Activated CD4-positive, alpha-beta T cell treated with anti-CD3 and anti-CD28 coated beads, Interleukin-2, amount 50 U/mL, for 48 hours (primary cell): Measurements from ENCODE around the gene LSM14A.
"Not testable (repeated sequence)": the region's sequence is repeated elsewhere in the genome, so short reads cannot be mapped to it uniquely, and the experiment has no call there.

Source experiments
- DNase-seq, 2 experiments: peaks; one replicate each; pipeline ENCODE4 v3.0.0-alpha.2; 2020

Gene LSM14A

DNA sequence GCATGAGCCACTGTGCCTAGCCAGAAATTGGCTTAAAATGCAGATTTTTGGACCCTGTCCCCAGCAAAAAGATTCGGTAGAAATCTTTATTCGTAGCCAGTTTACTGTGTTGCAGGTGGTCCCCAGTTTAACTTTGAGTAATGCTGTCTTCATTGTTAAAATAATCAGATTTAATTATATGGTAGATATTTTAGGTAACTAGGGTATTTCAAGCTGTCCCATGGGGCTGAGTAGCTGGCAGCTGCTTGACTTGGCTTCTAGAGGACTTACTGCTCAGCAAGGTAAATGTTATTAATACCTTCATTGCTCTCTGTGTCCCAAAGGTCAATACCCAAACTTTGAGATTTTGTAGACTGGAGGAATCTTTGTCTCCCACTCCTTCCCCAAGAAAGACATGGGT lies 21.1 kb downstream of the LSM14A start:
- DNase-seq, result no peak

DNA sequence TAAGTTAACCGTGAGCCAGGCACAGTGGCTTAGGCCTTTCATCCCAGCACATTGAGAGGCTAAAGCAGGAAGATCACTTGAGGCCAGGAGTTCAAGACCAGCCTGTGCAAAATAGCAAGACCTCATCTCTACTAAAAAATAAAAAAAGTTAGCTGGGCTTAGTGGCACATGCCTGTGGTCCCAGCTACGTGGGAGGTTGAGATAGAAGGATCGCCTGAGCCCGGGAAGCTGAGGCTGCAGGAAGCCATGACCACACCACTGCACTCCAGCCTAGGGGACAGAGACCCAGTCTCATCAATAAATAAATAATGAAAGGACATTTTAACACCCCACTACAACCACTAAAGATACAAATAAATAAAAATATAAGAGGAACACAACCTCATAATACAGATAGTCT lies 21.6 kb downstream of the LSM14A start:
- no peak for DNase-seq

DNA sequence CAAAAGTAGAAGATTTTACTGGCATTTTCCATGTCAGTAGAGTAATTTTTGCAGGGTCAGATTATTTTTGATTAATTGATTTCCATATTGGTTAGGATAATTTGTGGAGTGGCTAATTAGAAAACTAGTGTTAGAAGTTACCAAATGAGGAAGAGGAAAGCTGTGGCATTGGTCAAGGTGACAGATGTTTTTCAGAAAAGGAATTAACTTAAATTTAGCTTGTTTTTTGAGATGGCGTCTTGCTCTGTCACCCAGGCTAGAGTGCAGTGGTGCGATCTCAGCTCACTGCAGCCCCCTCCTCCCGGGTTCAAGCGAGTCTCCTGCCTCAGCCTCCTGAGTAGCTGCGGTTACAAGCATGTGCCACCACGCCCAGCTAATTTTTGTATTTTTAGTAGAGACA lies 28.8 kb downstream of the LSM14A start:
- no peak for DNase-seq

DNA sequence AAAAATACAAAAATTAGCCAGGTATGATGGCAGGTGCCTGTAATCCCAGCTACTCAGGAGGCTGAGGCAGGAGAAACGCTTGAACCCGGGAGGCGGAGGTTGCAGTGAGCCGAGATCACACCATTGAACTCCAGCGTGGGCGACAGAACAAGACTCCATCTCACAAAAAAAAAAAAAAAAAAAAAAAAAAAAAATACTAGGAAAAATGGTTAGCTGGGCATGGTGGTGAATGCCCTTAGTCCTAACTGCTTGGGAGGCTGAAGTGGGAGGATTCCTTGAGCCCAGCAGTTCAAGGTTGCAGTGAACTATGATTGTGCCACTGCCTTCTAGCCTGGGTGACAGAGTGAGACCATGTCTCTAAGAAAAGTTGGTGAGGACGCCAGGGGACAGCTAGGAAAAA lies 33.0 kb downstream of the LSM14A start:
- DNase-seq, result not testable (repeated sequence)

DNA sequence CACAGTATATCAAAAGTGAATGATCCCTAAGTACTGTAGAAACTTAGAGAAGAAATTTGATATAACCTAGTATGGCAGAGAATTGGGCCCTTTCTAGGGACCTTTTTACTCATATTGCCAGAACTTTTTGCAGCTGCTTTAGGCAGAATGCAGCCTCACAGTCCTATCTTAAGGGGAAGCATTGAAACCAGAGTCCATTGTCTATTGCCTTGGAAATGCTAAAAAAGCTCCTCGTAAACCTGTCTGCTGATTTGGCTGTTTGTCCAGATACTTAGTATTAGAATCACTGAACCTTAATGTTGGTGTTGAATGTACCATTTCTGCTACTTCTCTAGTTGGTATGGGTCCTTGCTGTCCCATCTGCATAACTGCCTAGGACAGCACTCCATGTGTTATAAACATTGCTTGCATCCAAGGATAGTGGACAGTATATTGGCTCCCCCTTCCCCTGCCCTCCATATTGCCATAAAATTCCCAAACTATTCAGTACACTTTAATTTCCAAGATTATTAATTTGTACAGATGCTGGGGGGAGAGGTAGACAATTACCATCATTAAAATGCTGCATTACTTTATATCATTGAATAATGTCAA lies 36.1 kb downstream of the LSM14A start:
- no peak for DNase-seq

DNA sequence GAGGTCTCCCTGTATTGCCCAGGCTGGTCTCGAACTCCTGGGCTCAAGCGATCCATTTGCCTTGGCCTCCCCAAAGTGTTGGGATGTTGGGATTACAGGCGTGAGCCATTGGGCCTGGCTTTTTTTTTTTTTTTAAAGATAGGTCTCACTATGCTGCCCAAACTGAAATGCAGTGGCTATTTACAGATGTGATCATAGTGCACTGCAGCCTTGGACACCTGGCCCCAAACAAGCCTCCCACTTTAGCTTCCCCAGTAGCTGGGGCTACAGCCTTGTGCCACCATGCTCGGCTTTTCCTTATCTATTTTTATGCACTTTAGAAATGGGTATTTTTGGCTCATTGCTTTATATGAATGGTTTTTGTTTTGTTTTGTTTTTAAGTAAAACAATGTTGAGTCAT lies 37.4 kb downstream of the LSM14A start:
- no peak for DNase-seq

DNA sequence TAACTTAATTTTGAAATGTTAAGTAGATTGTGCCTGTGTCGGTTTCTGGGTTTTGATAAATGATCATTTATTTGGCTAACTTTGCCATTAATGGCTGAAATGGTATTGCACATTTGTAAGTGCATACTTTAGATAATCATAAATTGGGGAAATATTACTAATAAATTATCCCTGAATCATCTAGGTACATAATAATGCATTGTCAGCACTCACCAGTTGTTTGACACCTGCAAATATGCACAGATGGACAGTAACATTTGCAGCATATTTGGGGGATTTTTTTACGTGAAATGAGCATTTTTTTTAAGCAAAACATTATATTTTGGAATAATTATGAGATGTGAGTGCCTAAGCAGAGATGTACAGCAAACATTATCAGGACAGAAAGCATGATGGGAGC lies 41.0 kb downstream of the LSM14A start:
- DNase-seq, result no peak

DNA sequence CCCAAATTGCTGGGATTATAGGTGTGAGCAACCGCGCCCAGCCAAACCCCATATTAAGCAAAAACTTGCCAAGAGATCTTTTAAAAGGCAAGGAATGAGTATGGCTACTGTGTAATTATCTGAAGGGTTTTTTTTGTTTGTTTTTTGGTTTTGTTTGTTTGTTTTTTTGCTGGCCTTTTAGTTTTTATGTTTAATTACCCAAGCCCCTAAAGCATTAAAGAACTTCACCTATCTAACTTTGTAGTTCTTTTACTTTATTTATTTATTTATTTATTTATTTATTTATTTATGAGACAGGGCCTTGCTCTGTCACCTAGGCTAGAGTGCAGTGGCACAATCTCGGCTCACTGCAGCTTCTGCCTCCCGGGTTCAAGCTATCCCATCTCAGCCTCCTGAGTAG lies 41.7 kb downstream of the LSM14A start:
- no peak for DNase-seq

DNA sequence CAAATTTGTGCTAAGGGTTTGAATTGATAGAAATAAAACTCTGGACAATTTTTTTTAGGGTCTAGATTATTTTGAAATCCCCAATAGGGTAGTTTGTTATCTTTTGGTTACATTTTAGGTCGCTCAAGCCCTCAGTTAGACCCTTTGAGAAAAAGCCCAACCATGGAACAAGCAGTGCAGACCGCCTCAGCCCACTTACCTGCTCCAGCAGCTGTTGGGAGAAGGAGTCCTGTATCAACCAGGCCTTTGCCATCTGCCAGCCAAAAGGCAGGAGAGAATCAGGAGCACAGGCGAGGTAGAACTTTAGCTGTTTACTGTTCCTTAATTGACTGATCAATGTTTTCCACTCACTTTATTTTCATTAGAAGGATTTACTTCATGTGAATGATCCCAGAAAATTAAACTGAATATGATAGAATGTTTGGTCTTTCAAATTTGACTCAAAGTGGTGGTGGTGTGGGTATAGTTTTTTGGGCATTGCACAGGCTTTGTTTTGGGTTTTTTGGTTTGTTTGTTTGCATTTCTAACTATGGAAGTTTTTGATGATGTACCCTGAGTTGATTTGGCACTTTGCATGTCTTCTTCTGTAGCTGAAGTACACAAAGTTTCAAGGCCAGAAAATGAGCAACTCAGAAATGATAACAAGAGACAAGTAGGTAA lies 42.8 kb downstream of the LSM14A start:
- DNase-seq, result no peak

DNA sequence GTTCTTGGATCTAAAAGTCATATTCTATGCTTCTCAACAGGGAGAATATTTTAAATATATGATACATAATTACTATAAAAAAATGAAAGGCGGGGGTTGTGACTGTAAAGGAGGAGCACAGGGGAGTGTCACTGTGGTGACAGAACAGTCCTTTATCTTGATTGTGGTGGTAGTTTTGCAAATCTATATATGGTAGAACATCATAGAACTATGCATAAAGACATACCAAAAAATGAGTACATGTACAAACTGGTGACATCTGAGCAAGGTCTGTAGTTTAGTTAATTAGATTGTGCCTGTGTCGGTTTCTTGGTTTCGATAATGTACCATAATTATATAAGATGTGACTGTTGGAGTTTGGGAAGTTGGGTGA lies 43.3 kb downstream of the LSM14A start:
- DNase-seq, result no peak

DNA sequence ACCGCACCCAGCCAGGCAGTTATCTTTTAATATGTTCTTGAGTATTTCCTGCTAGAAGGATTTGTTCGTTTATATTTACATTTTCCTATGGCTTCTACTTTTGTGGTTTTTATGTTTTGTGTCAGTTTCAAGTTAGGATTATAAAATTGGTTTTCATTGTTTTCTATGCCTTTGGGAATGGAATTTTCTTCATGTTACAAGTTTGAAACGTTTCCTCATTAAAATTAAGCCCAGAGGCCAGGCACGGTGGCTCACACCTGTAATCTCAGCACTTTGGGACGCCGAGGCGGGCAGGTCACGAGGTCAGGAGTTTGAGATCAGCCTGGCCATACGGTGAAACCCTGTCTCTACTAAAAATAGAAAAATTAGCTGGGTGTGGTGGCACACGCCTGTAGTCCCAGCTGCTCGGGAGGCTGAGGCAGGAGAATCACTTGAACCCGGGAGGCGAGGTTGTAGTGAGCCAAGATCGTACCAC lies 44.5 kb downstream of the LSM14A start:
- not testable (repeated sequence) for DNase-seq

DNA sequence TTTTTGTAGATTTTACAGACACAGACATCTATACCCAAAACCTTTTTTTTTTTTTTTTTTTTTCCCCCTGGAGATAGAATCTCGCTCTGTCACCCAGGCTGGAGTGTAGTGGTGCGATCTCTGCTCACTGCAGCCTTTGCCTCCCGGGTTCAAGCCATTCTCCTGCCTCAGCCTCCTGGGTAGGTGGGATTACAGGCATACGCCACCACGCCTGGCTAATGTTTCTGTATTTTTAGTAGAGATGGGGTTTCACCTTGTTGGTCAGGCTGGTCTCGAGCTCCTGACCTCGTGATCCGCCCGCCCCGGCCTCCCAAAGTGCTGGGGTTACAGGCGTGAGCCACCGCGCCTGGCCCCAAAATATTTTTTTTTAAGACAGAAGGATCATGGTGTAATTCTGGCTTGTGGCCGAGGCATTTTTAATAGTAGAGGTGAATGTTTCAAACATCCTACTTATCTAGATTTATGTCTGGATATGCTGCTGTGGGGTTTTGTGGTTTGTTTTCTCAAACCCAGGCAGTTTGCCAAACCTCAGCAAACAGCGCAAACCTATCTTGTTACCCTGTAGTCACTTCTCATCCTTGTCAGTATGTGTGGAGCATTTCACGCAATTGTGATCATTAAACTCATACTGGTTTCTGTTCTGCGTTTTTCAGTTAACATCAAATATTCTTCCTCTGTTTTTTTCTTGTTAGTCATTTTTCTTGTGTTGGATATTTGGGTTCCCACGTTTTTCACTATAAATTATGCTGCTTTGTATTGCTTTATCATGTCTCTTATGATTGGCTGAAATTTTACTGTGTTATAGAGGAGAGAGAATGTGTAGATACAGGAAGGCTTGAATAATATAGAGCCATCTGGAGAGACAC lies 45.9 kb downstream of the LSM14A start:
- peak; percentile 59 to 72 for DNase-seq

DNA sequence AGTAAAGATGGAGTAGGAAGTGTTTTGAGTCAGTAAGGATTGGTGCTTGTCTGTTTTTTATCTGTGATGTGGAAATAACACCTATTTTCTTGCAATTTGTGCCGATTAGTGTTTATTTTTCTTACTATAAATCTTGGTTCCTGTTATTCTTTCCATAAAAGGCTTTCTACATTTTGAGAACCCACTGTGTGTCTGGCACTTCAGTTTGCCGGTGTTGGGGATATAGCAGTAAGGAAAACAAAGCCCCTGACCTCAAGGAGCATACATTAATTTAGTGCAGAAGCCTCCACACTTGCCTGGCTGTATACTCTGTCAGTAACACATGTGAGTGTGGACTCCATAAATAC lies 46.5 kb downstream of the LSM14A start:
- DNase-seq, result no peak

DNA sequence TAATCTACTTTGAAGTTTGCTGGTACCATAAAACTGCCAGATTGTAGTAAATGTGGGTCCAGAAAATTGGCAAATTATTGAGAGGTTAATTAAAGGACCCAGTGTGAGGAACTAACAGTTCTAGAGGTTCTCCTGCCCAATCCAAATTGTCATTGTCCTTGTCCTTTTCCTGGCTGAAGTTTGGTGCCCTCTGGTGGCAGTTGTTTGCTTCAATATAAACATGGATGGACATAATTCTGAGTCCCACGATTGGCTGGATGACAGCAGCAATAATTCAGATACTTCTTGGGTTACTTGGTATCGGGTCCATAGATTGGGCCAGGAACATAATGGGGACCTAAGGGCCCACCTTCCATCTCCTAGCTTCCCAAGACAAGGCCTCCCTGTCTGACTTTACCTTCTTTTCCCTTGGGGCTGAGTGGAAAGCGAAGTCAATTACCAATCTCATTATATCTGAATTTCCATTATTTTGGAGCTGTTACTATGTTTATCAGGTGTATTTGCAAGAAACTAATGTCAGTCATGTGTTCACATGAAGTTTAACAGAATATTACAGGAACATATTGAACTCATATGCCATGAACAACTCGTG lies 48.3 kb downstream of the LSM14A start:
- DNase-seq, result peak; percentile 71 to 78

DNA sequence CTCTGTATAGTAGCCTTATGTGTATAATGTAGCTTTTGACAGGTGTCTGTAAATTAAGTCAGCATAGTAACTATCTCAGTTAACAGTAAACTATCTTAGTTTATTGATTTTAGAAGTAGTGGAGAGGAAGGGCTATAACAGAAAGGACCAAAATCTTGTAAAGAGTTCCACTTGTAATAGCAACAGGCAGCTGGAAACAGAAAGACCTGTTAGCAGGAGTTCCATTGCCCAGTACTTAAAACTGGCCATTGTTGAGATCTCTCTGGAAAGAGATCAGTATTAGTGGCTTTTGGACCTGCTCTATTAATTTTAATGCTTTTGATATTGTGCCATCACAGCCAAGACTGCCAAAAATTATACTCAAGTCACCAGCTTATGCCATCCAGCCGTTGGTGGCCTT lies 50.1 kb downstream of the LSM14A start:
- no peak for DNase-seq

DNA sequence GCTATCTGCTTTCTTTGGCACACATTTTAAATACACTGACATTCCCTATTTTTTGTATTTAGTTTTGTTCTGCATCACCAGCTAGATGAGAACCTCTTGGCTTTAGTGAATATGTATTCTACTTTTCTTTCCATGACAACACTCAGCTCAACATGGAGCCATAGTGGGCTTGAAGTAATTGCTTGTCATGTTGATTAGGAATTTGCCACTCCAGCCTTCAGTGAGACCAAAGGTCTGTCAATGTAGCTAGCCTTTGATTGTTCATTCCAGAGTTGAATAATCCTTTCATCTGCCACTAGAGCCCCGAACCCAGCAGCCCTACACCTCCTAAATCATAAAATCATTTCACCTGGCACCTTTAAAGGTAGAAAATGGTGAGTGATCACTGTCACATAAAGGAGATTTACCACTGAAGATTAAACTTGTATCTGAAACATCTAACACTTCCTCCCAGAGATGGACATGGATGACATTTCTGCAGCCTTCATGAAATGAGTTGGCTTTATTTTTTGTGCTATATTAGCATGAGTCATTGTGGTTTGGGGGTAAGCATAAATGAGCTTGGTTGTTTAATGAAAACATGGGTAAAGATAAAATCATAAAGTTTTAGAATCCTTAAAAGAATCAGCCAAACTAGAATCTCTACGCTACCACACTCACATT lies 52.8 kb downstream of the LSM14A start:
- DNase-seq, result no peak

DNA sequence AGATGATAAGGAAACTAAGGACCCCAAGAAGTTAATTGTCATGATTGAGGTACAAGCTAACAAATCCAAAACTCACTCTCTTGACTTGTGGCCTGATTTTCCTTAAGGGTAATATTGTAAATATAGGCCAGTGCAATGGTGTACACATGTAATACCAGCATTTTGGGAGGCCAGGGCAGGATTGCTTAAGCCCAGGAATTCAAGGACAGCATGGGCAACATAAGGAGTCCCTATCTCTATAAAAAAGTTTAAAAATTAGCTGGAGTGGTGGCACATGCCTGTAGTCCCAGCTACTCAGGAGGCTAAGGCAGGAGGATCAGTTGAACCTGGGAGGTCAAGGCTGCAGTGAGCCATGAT lies 53.3 kb downstream of the LSM14A start:
- DNase-seq, result no peak

DNA sequence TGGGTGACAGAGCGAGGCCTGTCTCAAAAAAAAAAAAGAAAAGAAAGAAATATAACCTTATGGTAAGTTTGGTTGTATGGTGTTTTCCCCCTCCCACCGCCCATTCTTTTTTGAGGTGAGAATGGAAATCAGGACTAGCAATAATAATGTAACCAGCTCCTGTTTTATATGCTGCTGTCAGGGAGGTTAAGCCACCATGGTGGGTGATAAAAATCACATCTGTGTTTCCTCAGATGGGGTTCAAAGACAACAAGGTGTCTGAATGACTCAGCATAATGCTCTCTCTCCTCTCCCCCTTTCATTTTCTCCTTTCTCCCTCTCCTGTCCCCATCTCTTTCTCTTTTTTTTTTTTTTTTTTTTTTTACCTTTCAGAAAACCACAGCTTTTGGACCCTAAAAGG lies 53.7 kb downstream of the LSM14A start:
- DNase-seq, result peak; percentile 19 to 41

DNA sequence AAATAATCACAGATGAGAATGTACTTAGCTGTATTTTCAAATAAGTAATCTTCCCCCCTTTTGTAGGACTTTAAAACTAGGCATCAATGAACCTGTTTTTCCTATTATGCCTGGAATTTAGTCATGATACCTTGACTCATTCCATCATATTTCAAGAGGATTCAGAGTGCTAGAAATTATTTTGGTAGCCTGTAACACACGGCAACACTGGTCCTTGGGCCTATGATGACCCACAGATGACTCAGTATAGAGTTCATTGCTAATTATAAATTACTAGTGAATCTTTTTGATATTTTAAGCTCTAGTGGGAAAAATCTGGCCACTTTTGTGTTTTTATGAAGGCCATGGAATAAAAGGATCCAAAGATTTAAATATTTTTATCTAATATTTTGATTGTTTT lies 56.0 kb downstream of the LSM14A start:
- no peak for DNase-seq

DNA sequence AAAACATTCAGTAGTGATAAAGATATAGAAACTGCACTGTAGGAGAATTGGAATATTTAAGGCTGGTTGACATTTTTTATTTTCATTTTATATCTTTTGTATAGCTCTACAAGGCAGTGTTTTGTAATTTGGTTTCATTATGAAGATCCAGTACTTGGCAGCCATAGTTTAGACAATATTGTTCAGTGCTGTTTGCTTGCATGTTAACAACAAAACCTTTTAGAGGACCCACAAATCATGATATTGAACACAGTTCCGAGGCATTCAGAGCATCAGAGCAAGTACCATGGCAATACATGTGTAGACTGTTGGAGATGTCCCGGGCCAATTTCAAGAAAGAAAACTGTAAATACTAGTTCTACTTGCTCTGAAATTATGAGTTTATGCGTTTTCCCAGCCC lies 56.5 kb downstream of the LSM14A start:
- no peak for DNase-seq

DNA sequence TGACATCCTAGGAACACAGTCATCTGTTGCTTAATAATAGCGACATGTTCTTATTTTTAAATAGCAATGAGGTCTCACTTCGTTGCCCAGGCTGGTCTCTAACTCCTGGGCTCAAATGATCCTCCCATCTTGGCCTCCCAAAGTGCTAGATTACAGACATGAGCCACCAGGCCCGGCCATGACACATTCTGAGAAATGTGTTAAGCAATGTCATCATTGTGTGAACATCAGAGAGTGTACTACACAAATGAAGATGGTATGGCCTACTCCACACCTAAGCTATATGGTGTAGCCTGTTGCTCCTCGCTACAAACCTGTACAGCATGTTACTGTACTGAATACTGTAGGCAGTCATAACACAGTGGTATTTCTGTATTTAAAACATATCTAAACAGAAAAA lies 57.4 kb downstream of the LSM14A start:
- peak in 1 of 2 experiments; percentile 17 for DNase-seq

DNA sequence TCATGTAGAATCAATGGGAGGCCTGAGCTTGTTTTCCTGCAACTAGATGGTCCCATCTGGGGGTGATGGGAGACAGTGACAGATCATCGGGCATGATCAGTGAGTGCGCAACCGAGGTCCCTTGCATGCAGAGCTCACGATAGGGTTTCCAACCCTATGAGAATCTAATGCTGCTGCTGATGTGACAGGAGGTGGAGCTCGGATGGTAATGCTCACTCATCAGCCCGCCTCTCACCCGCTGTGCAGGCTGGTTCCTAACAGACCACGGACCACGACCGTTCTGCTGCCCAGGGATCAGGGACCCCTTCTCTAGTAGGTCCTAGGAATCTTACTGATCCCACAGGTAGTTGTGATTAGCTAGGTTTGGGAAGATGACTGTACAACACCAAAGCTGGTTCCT lies 58.5 kb downstream of the LSM14A start:
- no peak for DNase-seq

DNA sequence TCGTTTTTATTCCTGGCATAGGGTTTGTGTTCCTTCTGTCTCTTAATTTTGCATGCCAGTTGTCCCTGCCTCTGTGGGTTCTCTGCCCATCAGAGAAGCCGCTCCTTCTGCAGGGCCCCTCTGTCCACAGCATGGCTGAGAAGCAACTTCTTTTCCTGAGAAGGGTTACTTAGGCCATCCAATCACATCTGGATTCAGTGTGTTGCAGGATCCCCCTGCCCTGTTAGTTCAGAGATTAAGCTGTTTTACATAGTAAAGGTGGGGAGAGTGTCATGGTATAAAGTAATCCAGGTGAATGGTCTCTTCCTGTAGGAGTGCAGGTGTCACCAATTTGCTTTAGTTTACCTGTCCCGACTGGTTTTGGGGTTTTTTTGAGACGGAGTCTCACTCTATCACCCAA lies 59.1 kb downstream of the LSM14A start:
- DNase-seq, result no peak
